IPS DF 19.7 (cell line): ENCODE measurements around the gene LUM.

ENCODE experiments used
- DNase-seq: peaks from one replicate; pipeline ENCODE4 v3.0.0-alpha.2; 2013; ENCODE audit warnings: low read depth, low spot score

Gene LUM, protein sequence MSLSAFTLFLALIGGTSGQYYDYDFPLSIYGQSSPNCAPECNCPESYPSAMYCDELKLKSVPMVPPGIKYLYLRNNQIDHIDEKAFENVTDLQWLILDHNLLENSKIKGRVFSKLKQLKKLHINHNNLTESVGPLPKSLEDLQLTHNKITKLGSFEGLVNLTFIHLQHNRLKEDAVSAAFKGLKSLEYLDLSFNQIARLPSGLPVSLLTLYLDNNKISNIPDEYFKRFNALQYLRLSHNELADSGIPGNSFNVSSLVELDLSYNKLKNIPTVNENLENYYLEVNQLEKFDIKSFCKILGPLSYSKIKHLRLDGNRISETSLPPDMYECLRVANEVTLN

GRCh38 chr12:91111366-91112325 lies at the start of gene LUM:
Gene LUM (minus strand): TSS chr12:91111494. CDS start chr12:91108979, 2,515 bp downstream.
- DNase-seq, result no peak

DNA sequence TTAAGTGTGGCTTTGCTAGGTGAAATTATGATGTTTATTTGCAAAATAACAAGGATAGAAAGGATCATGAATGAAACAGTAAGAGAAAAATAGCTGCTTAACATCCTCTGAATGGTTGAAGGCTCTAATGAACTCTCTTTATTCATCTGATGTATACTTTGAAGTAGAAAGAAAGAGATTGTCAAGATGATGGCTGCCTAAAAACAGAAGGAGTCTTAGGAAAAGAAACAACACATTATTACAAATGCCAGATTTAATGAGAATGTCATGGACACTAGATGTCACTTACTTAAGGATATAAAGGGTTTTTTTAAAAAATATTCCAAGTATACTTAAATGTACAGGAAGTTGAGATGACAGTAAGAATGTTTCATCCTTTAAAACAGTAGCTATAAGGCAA lies 49.7 kb upstream of the LUM start:
- no peak for DNase-seq

GRCh38 chr12:91155990-91156389 lies 44.7 kb upstream of the LUM start:
- no peak for DNase-seq

GRCh38 chr12:91154131-91154530 lies 42.8 kb upstream of the LUM start:
- DNase-seq, result no peak

DNA sequence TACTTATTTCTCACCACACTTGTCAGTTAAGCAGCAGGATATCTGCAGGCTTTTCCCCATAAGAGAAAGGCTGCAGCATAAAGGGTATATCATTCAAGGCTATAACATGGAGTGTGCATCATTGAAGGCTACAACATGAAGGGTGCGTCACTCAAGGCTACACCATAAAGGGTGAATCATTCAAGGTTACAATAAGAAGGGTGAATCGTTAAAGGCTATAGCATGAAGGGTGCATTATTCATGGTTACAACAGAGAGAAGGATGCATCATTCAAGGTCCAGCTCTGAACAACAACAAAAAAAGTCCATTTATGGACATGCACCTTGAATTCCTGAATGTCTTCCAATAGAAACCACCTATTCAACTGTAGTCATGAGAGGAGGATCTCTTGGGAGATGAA lies 32.8 kb upstream of the LUM start:
- no peak for DNase-seq

GRCh38 chr12:91143206-91143605 lies 31.9 kb upstream of the LUM start:
- no peak for DNase-seq

- DNase-seq, result no peak
Observed at GRCh38 chr12:91142221-91142631, 30.9 kb upstream of the LUM start.

DNA sequence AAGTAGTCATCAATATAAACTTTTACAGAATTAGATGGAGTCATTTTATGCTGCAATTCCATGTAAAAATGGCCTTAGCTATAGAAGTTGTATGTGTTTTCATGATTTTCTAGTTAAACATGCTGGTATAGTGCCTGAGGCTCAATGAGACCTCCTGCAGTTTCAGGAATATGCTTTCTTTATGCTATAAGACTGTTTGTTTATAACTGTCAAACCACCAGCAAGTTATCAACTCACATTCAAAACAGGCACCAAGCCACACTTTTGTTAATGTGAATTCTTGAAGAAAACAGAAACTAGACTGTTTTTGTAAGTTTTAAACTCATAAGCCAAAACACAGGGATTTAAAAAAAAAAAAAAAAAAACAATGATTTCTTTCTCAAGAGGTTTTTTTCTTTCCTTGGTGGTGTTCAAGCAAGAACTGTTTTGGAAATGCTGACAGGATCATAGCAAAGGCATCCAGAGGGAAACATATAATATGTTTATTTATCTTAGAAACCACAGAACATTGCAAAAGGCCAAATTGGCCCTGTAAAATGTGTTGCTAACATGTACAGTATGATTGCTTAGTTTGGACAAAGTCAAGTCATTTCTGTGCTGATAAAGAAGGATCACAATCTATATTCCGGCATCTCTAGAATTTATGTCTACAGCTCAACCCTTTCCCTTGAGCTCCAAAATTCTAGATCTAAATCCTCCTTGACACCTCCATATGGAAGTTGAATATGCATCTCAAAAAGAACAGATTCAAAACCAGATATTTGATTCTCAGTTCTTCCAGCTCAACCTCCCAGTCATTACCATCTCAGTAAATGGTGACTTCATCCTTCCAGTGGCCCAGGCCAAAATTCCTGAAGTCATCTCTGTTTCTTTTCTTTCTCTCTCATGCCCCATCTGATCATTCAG lies 29.0 kb upstream of the LUM start:
- DNase-seq, result no peak

DNA sequence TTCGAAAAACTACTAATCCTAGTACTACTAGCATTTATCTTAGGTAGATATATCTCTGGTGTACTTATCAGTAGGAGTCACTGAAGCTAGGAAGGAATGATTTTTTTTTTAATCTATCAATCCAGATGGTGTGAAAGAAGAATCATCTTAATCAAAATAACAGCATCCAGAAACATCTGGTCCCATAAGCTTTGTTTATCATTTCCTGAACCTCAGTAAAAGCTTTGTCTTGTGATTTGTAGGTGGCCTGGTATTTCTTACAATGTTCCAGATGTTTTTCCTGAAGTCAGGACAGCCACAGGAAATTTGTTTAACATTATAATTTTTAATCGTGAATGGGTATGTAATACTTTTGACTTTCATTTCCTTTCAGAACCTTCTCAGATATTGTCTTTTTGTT lies 28.0 kb upstream of the LUM start:
- no peak for DNase-seq

DNA sequence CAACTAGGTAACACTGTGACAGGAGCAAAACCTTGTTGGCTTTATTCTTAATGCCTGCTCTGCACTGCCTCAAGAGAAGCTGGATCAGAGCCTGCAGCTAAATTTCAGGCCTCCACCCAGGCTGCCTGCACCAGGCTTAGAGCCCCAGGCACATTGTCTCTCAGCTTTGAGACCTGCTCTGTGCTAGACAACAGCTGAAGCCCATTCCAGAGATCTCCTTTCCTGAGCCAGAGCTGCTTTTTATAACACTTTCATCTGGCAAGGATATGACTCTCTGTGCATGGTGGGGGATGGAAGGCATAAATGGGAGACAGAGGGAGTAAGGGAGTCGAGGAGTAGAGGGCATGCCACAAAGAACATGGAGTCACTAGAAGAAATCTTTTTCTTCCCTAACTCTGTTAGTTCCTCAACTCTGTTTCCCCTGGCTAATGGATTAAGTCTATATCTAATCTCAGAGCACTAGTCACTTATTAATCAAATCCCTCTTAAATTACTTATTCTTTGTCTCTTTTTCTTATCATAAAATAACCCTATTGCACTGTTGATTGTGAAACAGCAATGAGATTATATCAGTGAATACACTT lies 27.1 kb upstream of the LUM start:
- DNase-seq, result no peak

DNA sequence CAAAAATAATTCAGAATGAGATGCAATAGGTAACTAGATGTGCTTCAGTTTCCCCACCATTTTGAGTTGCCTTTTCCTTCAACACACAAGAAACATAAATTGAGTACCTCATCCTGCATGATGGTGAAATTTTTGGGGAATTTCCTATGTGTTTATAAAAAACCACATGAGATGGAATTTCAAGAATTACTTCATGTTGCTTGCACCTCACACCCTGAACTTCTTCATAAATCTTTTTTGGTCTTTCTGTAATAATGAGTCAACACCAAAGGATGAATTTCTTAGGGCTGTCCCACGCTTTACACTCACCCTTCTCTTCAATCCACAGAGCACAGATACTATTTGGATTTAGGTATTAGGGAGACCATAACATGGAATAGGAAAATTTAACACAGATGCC lies 22.6 kb upstream of the LUM start:
- no peak for DNase-seq

DNA sequence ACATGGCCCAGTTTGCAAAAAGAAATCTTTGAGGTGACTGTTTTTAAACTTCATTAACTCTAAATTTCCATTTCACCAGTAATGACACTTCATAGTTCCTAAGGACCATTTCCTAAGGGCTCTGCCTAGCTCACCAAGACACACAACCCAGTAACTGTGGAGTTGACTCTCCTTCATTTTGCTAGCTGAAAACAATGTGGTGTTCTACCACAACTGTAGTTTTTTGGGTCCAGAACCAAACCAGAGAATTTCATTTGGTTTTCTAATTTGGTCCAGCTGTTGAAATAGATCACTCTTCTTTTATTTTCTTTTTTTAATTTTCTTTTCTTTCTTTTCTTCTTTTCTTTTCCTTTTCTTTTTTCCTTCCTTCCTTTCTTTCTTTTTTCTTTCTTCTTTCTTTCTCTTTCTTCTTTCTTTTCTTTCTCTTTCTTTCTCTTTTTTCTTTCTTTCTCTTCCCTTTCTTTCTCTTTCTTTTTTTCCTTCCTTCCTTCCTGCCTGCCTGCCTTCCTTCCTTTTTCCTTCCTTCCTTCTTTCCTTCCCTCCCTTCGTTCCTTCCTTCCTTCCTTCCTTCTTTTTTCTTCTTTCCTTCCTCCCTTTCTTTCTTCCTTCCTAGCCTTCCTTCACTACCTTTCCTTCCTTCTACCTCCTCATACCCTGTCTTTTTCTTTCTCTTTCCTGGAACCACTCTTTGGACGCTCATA lies 18.5 kb upstream of the LUM start:
- DNase-seq, result no peak

GRCh38 chr12:91127751-91128150 lies 16.5 kb upstream of the LUM start:
- DNase-seq, result no peak

- no peak for DNase-seq
Observed at GRCh38 chr12:91127306-91127705, 16.0 kb upstream of the LUM start.

DNA sequence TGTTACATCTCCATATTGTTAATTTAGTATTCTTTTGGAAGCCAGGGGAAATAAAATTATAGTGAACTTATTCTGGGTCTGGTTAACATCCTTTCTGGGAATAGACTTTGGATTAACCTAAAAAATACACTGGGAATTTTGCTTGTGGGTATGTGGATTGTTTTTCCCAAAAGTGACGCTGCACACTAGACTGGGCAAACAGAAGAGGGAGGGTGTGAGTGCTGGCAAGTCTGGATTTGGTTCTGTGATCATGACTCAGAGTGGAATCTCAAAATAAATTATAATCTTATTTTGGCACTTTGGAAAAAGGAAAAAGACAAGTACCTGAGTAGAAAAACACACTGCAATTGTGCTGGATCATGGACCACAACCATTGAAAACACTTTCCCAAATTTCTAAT lies 15.2 kb upstream of the LUM start:
- no peak for DNase-seq

DNA sequence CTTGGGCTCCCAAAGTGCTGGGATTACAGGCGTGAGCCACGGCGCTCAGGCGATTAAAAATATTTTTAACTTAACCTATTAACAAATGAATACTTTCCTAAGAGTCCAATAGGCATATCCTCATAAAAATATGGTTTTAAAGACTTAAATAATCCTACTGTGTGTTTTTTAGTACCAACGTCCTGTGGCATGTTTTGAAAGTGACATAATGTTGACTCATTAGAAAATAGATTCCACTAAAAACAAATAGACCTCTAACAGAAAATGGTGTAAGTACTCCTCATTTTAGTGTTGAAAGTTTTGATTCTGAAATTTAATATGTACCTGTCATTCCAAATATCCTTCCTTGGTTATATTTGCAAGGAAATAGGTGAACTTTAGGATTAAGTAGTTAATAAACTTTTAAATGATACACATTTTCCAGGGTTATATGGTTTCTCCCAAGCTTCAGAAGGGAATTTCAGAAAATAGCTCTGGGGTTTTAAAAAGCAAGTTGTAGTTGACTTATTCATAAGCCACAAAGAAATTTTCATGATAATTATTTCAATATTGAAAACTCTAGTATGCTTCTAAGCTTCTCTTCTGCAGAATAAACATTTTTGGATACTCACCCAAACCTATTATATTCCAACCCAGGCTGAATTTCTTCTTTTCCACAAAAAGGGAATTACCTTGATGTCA lies 12.1 kb upstream of the LUM start:
- DNase-seq, result no peak

DNA sequence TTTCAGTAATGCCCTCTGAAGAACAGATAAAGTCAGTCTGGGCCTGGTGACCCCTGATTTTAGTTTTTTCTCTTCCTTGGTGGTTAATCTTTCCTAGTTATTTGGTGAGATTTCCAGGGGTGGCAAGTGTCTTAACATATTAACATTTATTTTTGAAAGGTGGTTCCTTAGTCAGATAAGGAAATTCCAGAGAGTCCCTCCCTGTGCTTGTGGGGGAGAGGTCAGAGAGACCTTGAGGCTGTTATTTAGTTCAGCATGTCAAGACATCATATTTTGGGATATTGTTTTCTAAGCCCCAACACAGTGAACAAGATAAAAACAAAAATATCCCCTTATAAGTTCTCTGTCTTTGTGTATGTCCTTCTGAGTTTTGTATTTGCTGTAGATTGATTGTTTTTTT lies 9.5 kb upstream of the LUM start:
- DNase-seq, result no peak

GRCh38 chr12:91119089-91119488 lies 7.8 kb upstream of the LUM start:
- no peak for DNase-seq

GRCh38 chr12:91113621-91114020 lies 2.3 kb upstream of the LUM start:
- DNase-seq, result no peak

- no peak for DNase-seq
Observed at GRCh38 chr12:91110311-91110924, 876 bp downstream of the LUM start.
